ENCODE data around the gene SP7. TPM values are rescaled to one million over a fixed set of nuclear protein-coding genes. Genes with fewer than 3 reads are reported as not detected.
"Not testable (repeated sequence)": the region's sequence is repeated elsewhere in the genome, so short reads cannot be mapped to it uniquely, and the experiment has no call there.

The SP7 gene
- total and polyA plus RNA-seq, 12 donors = not detected

DNA sequence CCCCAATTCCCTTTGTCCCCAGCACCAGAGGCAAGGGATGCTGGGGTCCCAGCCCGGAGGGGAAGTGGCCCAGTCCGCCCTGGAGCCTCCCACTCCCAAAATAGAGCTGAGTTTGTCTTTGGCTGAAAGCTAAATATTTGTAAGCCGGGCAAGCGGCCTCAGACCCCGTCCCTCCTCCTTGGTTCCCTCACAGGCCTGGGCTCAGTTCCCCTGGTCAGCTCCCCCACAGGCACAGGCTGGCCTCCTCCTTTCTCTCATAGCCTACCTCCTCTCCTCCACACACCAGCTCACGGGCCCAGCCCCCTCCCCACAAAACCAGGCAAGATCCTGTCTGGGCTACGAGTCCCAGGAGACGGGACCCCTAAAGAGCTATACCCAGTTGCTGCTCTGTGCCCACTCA is 1.3 kb downstream of the SP7 start:
- WGBS, 2 donors = 86 to 91% methylated on average over 8 of the region's 8 CpGs
- H3K9me3 ChIP-seq = no peaks in the 10 kb centered on the region
- TF ChIP-seq, protein P1, sequence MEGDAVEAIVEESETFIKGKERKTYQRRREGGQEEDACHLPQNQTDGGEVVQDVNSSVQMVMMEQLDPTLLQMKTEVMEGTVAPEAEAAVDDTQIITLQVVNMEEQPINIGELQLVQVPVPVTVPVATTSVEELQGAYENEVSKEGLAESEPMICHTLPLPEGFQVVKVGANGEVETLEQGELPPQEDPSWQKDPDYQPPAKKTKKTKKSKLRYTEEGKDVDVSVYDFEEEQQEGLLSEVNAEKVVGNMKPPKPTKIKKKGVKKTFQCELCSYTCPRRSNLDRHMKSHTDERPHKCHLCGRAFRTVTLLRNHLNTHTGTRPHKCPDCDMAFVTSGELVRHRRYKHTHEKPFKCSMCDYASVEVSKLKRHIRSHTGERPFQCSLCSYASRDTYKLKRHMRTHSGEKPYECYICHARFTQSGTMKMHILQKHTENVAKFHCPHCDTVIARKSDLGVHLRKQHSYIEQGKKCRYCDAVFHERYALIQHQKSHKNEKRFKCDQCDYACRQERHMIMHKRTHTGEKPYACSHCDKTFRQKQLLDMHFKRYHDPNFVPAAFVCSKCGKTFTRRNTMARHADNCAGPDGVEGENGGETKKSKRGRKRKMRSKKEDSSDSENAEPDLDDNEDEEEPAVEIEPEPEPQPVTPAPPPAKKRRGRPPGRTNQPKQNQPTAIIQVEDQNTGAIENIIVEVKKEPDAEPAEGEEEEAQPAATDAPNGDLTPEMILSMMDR (IDR thresholded peaks at IDR 0.05) = no peak
- intact Hi-C loops (cut with DNase I) = no loop called here
- H3K27ac ChIP-seq = no peak overlapping the region
- peaks cover 0 to 7% (median 4%) of the 10 kb centered on the region in 9 donors for H3K4me1 ChIP-seq
- no peak overlapping the region for H3K4me3 ChIP-seq
- DNase-seq (no peak), ATAC-seq (no peak)
- peaks cover 0 to 76% (median 22%) of the 10 kb centered on the region in 7 donors for H3K27me3 ChIP-seq
- no peaks in the 10 kb centered on the region for H3K36me3 ChIP-seq

DNA sequence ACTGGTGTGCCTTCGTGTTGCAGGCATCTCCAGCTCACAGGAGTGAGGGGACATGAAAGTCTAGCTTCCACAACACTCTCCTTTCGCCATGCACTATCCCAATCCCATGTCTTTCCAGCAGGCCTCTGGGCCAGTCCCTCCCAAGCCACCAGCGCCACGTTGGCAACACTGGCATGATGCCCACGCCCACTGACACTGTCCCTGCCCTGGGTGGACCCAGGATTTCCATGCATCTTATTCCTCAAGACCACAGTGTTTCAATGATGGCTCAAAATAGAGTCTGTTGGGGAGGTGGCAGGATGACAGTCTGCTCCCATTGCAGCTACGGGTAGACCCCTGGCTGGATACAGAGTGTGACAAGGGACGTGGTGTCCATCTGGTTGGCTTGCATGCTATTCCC is 2.3 kb downstream of the SP7 start:
- no peaks in the 10 kb centered on the region for H3K9me3 ChIP-seq
- H3K4me1 ChIP-seq = peaks cover 0 to 7% (median 4%) of the 10 kb centered on the region in 9 donors
- H3K27me3 ChIP-seq = peaks cover 0 to 71% (median 22%) of the 10 kb centered on the region in 7 donors
- H3K36me3 ChIP-seq = no peaks in the 10 kb centered on the region
- no peak overlapping the region for H3K4me3 ChIP-seq
- H3K27ac ChIP-seq = no peak overlapping the region
- 75 to 76% methylated on average over 7 of the region's 7 CpGs for WGBS, 2 donors
- intact Hi-C loops (cut with DNase I) = no loop called here
- TF ChIP-seq, protein P1 (IDR thresholded peaks at IDR 0.05) = no peak
- ATAC-seq = no peak
- no peak for DNase-seq

DNA sequence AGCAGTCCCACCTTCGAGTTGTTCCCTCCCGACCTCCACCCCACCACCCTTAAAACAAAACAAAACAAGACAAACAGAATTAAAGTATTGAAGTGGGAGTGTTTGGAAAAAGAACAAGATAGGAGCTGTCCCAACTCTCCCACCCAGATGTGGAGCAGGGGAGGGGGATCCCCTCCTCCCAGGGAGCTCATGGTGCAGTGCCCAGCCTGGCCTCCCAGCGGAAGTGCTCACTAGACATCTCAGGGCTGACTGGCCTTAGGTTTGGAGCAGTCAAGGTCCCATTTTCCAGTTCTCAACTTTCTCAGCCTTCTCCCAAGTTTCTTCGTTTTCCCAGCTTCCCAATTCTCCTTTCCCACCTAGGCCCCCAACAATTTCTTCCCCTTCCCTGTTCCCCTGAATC is 2.9 kb downstream of the SP7 start:
- no peaks in the 10 kb centered on the region for H3K36me3 ChIP-seq
- no peaks in the 10 kb centered on the region for H3K9me3 ChIP-seq
- no peak for DNase-seq
- H3K4me1 ChIP-seq = peaks cover 0 to 7% (median 3%) of the 10 kb centered on the region in 9 donors
- no peak overlapping the region for H3K27ac ChIP-seq
- WGBS, 2 donors = 85 to 93% methylated on average over 4 of the region's 4 CpGs
- no peak for ATAC-seq
- TF ChIP-seq, protein P1 (IDR thresholded peaks at IDR 0.05) = no peak
- intact Hi-C loops (cut with DNase I) = no loop called here
- peaks cover 0 to 71% (median 26%) of the 10 kb centered on the region in 7 donors for H3K27me3 ChIP-seq
- no peak overlapping the region for H3K4me3 ChIP-seq

DNA sequence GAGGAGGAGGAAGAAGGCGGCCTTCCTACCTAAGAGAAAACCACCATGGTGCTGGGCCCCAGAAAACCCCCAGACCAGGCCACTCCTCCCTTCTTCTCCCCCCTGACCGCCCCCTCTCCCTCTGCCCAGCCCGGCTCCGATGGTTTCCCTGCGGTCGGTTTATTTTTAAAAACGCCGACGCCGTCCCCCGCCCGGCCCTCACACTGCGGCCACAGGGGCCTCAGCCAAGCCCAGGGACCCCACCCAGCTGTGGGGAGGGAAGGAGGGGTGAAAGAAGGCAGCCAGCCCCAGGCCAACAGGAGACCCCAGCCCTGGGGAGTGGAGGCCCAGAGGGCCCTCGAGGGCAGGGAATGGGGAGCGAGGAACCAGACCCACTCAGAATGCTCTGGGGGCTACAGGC is 3.4 kb downstream of the SP7 start:
- 44 to 52% methylated on average over 15 of the region's 15 CpGs for WGBS, 2 donors
- H3K27ac ChIP-seq = no peak overlapping the region
- ATAC-seq = no peak
- no peak for DNase-seq
- intact Hi-C loops (cut with DNase I) = no loop called here
- peaks cover 0 to 5% (median 0%) of the 10 kb centered on the region in 9 donors for H3K4me1 ChIP-seq
- H3K9me3 ChIP-seq = no peaks in the 10 kb centered on the region
- no peaks in the 10 kb centered on the region for H3K36me3 ChIP-seq
- TF ChIP-seq, protein P1 (IDR thresholded peaks at IDR 0.05) = no peak
- peaks cover 0 to 71% (median 27%) of the 10 kb centered on the region in 7 donors for H3K27me3 ChIP-seq
- no peak overlapping the region for H3K4me3 ChIP-seq

DNA sequence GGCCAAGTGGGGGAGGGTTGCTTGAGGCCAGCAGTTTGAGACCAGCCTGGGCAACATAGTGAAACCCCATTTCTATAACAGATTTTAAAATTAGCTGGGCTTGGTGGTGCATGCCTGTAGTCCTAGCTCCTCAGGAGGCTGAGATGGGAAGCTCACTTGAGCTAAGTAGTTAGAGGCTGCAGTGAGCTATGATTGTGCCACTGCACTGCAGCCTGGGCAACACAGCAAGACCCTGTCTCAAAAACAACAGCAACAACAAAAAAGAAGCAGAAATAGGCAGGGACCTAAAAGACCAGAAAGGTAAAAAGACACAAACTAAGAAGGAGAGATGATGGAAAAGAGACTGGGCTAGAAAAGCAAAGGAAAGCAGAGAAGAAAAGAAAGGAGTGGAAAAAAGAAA is 3.8 kb downstream of the SP7 start:
- H3K4me1 ChIP-seq; H3K4me3 ChIP-seq; H3K36me3 ChIP-seq; DNase-seq; intact Hi-C loops (cut with DNase I); ATAC-seq; H3K27ac ChIP-seq; H3K9me3 ChIP-seq: not testable (repeated sequence)
- H3K27me3 ChIP-seq = peaks cover 0 to 70% (median 27%) of the 10 kb centered on the region in 7 donors
